GM21515 (cell line): ENCODE results near the gene ARID1B.

Source experiments
- ATAC-seq: cut with Tn5 transposase; IDR thresholded peaks from one replicate; pipeline ENCODE4 v1.9.1; 2021; ENCODE audit not compliant: unreplicated experiment

The ARID1B gene

GRCh38 chr6:156901309-156902019, 124.3 kb downstream of the ARID1B start:
- no peak for ATAC-seq

DNA sequence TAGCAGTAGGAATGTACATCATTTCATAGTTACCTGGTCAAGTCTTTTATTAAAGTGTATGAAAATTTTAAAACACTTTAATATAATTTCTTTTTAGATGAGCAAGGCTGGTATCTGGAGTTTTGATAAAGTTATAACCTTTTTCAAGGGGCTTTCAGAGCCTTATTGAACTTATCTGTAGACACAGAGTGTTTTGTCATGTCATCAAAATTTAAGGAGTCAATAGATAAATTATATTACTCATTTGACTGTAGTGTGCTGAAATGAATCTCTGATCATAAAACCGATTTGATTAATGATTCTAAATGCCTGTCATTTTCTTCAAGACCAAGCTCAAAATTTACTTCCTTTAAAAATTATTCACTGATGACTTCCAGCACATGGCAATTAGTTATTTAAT, 125.6 kb downstream of the ARID1B start:
- ATAC-seq: no peak

GRCh38 chr6:156904176-156904967, 127.2 kb downstream of the ARID1B start:
- ATAC-seq: no peak

GRCh38 chr6:156905801-156906200, 128.6 kb downstream of the ARID1B start:
- ATAC-seq: no peak

- no peak for ATAC-seq
Measured at GRCh38 chr6:156906451-156906850, 129.3 kb downstream of the ARID1B start.

DNA sequence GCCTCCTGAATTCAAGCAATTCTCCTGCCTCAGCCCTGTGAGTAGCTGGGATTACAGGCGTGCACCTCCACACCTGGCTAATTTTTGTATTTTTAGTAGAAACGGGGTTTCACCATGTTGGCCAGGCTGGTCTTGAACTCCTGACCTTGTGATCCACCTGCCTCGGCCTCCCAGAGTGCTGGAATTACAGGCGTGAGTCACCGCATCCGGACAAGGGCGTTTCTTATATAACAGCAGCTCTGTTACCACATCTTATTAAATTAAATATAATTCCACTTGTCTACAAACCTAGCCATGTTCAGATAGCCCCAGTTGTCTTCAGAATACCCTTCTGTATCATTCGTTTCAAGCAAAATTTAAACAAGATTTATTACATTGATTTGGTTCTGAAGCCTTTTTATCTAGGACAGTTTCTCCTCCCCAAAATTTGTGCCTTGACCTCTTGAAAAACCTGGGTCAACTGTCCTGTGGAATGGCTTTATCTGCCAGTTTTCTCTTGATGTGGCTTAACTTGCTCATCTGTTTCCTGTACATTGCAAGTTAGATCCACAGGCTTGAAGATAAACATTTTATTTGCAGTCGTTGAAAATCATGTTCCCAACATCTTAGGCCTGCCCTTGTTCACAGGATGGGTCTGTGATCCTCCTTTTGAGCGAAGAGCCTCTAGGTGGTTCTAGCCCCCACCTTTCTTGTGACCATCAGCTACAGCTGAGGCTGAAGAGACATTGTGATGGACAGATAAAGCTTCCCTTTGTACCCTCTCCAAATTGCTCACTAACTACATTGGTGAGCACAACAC, 132.2 kb downstream of the ARID1B start:
- ATAC-seq: no peak

DNA sequence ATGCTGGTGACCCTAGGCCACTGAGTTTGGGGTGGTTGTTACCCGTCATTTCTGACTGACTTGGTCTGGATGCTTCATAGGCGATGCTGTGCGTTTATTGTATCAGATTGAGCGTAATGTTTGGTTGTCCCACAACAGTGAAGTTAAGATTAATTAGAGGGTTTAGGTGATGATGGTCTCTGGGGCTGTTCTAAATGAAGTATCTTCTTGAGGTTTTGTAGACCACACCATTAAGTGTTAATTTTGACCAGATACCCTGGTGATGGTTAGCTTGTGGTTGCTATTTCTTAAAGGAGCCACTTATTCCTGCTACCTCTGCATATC, 132.8 kb downstream of the ARID1B start:
- ATAC-seq: no peak

GRCh38 chr6:156910938-156911337, 133.8 kb downstream of the ARID1B start:
- ATAC-seq: no peak

DNA sequence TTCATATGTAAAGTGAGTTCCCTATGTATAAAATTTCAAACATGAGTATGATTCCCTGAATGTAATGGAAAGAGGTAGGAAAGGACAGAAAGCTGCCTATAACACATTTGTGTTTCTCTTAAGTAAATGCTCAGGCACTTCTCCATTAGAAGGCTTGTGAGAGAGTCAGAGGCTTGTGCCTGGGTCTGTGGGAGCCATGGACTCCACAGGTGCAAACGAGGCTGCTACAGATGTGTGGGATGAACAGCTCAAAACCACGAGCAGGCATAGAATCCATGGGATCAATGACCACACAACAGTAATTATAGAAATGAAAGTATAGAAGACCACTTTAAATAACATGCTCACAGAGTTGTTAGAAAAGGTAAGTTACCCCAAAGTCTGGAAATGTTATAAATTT, 134.4 kb downstream of the ARID1B start:
- no peak for ATAC-seq

GRCh38 chr6:156912431-156912830, 135.3 kb downstream of the ARID1B start:
- ATAC-seq: no peak

DNA sequence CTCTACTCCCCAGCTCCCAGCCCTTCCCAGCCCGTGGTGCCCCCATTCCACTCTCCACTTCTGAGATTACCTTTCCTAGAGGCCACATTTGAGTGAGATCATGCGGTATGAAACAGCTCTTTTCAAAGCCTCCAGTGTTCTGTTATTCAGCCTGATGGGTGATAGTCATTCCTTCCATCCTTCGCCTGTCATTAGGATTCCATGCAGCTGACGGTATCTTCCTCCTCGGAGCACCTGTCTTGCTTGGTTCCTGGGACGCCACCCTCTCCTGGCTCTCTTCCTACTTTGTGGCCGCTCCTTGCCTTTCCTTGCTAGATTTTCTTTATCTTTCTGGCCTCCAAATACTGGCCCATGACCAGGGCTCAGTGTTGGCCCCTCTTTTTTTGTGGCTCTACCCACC, 137.0 kb downstream of the ARID1B start:
- no peak for ATAC-seq

DNA sequence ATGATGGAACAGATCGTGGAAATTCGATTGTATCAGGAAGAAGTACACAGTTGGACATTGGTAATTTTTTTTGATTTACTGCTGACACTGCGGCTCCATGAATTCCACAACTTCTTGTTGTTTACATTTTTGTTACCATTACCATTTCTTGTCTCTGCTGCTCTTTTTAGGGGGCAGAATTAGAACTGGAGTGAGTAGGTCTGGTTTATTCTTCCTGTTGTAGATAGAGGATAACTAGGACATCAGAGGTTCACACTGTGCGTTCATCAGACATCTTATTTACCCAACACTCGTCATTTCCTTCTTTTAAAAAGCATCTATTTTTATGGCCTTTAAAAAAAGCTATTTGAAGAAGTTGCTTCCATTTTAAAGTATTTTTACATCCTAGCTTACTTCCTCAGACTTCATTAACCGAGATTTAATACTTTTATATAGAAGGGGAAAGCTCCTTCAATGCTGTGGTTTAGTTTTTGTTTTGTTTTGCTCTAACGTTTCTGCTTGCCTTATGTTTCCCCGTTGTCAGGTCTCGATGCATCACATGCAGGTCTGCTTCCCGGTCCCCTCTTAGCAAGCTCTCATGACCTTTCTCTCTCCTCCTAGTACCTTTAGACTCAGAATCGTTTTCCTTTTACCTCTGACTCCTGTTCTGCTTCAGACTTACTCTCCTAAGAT, 139.1 kb downstream of the ARID1B start:
- peak; percentile 60 for ATAC-seq

GRCh38 chr6:156917213-156917612, 140.0 kb downstream of the ARID1B start:
- peak; percentile 60 for ATAC-seq

GRCh38 chr6:156918647-156919046, 141.5 kb downstream of the ARID1B start:
- ATAC-seq: no peak

- no peak for ATAC-seq
Measured at GRCh38 chr6:156919370-156919769, 142.2 kb downstream of the ARID1B start.

DNA sequence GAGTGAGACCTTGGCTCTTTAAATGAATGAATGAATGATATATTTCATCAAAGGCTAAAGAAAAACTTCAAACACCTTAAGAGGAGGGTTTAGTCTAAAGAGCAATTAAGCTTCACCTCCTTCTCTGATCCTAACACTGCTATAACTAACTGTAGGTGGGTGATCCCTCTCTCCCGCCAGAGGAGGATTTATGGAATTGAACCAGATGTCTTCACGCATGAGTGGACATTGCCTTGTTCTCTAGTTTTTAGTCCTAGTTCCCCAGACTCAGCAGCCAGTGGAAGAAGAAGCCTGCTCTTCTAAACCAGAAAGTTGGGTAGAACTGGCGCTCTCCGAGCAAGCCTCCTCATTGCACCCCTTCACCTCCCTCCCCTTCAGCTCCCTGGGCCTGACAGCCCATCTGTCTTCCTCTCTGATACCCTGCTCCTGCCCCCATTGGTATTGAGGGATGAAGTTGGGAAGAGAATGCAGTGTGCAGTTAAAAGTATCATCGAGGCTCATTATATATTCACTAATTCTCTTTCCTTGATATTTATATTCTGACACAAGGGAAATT, 142.7 kb downstream of the ARID1B start:
- ATAC-seq: no peak

GRCh38 chr6:156924246-156924645, 147.1 kb downstream of the ARID1B start:
- no peak for ATAC-seq

DNA sequence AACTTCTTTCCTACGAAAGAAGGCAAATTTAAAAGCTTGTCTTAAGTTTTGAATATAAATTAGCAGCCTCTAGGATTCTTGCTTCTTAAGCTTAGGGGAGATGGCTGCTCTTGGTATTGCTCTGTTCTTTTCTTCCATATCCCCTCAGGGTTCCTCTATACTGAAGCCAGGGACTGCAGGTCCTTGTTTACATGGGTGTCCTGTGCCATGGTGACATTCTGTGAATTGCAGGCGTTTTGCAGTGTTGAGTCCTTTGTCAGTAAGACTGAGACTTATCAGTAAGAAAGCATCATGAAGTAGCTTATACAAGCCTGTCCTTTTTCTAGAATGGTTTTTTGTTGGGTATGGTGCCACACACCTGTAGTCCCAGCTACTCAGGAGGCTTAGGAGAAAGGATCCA, 147.8 kb downstream of the ARID1B start:
- no peak for ATAC-seq

- ATAC-seq: peak; percentile 83
Measured at GRCh38 chr6:156925718-156926607, 148.8 kb downstream of the ARID1B start.

GRCh38 chr6:156928126-156928525, 150.9 kb downstream of the ARID1B start:
- no peak for ATAC-seq
